ENCODE data around the gene SEMA5A. TPM values are rescaled to one million over a fixed set of nuclear protein-coding genes. Genes with fewer than 3 reads are reported as not detected.

The SEMA5A gene
- total and polyA plus RNA-seq, 2 of the 8 experiments (the other 6 are each of a cell fraction or from before 2014, with no cell fraction given) = 5.3 to 8.9 TPM

- no peak for TF ChIP-seq CHD7 (IDR thresholded peaks at IDR 0.05; ENCODE audit: insufficient replicate concordance, low read length)
- TF ChIP-seq MAX (IDR thresholded peaks at IDR 0.05) = no peak
- TF ChIP-seq USF2 (IDR thresholded peaks at IDR 0.05; ENCODE audit: low read length) = no peak
- TF ChIP-seq ATF3 (IDR thresholded peaks at IDR 0.05; ENCODE audit: insufficient read depth, low read depth, low read length) = no peak
- no peak for TF ChIP-seq POLR2A (IDR thresholded peaks at IDR 0.05; ENCODE audit: control extremely low read depth in 1 of 2, low read depth in 2 of 2, low read length in 2 of 2)
- no peak for TF ChIP-seq YY1 (IDR thresholded peaks at IDR 0.05; ENCODE audit: low read depth, low read length)
- TF ChIP-seq JUND (IDR thresholded peaks at IDR 0.05; ENCODE audit: low read length) = no peak
- TF ChIP-seq CREB1 (IDR thresholded peaks at IDR 0.05) = no peak
- no peak for TF ChIP-seq GTF2F1 (IDR thresholded peaks at IDR 0.05; ENCODE audit: borderline replicate concordance, low read depth, low read length)
- no peak for TF ChIP-seq JUN (IDR thresholded peaks at IDR 0.05; ENCODE audit: low read depth, low read length)
- TF ChIP-seq BRCA1 (IDR thresholded peaks at IDR 0.05; ENCODE audit: low read depth, low read length) = no peak
Observed at GRCh38 chr5:9536717-9537116, 9.2 kb downstream of the SEMA5A start (continued).

Data from H1 (cell line).